ENCODE measurements around the gene CST1. TPM values are rescaled to one million over a fixed set of nuclear protein-coding genes. Genes with fewer than 3 reads are reported as not detected.
"Not testable (repeated sequence)": the region's sequence is repeated elsewhere in the genome, so short reads cannot be mapped to it uniquely, and the experiment has no call there.

CST1 gene
- total and polyA plus RNA-seq, 9 donors, result 0.11 to 2.3 TPM; not detected in 7

DNA sequence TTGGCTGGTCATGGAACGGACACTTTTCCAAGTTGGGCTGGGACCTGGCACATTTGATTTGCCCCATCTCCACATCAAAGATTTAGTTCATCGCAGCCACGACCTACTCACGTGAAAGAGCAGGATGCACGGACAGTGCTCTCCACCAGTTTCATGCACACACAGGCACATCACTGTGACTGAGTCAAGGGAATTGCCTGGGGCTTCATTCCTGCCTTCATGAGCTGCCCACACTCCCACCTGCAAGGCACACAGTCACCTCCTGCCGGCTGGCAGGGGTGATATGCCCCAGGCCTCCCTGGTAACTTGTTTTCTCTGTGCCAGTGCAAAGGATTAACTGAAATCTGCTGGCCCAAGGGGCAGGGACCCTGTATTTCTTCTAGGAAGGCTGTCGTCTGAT lies 23.3 kb upstream of the CST1 start:
- intact Hi-C loops (cut with DNase I), result no loop called here
- WGBS, 3 donors, result 82 to 87% (median 83%) methylated on average over 7 of the region's 7 CpGs

DNA sequence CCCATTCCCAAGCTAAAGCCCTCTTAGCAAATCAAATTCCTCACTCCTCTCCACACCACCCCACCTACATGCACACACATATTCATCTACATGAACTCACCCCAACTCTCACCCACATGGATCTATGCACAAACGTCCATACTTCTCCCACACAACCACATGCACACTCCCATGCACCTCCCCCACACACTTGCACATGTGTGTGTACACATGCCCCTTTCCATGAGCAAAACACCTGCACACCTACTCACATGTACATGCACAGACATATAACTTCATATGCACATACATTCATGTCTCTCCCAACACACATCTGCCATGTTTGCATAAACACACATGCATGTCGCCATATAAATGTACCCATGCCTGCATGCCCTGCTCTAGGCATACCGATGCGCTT lies 22.8 kb upstream of the CST1 start:
- Histone ChIP-seq H3K36me3 (no peaks in the 10 kb centered on the region), H3K27ac (no peak overlapping the region), H3K4me3 (no peak overlapping the region), H3K4me1 (ENCODE audit: insufficient read depth) (no peaks in the 10 kb centered on the region), H3K9me3 (no peaks in the 10 kb centered on the region), H3K27me3 (no peaks in the 10 kb centered on the region)
- 82 to 83% (median 83%) methylated on average over 4 of the region's 4 CpGs for WGBS, 3 donors
- intact Hi-C loops (cut with DNase I), result no loop called here
- TF ChIP-seq EP300 (IDR thresholded peaks at IDR 0.05), result no peak
- DNase-seq, result no peak

More for the DNA sequence above, 23.3 kb upstream of the CST1 start:
- TF ChIP-seq, protein P1, sequence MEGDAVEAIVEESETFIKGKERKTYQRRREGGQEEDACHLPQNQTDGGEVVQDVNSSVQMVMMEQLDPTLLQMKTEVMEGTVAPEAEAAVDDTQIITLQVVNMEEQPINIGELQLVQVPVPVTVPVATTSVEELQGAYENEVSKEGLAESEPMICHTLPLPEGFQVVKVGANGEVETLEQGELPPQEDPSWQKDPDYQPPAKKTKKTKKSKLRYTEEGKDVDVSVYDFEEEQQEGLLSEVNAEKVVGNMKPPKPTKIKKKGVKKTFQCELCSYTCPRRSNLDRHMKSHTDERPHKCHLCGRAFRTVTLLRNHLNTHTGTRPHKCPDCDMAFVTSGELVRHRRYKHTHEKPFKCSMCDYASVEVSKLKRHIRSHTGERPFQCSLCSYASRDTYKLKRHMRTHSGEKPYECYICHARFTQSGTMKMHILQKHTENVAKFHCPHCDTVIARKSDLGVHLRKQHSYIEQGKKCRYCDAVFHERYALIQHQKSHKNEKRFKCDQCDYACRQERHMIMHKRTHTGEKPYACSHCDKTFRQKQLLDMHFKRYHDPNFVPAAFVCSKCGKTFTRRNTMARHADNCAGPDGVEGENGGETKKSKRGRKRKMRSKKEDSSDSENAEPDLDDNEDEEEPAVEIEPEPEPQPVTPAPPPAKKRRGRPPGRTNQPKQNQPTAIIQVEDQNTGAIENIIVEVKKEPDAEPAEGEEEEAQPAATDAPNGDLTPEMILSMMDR (IDR thresholded peaks at IDR 0.05), result no peak
- no peak for TF ChIP-seq POLR2A (IDR thresholded peaks at IDR 0.05)
- TF ChIP-seq EP300 (IDR thresholded peaks at IDR 0.05), result no peak
- H3K4me1 ChIP-seq (ENCODE audit: insufficient read depth), result no peaks in the 10 kb centered on the region
- H3K27me3 ChIP-seq, result no peaks in the 10 kb centered on the region
- DNase-seq, result no peak
- no peak overlapping the region for H3K27ac ChIP-seq
- H3K9me3 ChIP-seq, result no peaks in the 10 kb centered on the region
- H3K36me3 ChIP-seq, result no peaks in the 10 kb centered on the region
- no peak overlapping the region for H3K4me3 ChIP-seq

DNA sequence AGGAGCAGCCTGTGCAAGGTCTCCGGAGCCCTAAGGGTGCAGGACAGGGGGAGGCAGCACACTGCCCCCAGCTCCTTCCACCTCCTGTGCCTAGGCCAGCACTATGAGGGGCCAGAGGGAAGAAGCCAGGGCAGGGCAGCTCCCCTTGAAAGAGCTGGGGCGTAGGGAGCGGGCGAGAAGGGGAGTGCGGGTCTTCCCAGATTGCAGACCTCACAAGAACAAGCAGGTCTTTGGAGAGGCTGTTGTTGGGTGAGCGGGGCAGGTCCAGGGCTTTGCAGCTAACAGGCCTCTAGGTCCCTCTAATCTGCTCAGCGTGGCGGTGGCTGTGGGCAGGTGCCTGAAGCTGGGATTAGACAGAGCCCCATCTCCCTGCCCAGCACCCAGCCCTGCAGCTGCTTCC lies 22.4 kb upstream of the CST1 start:
- Histone ChIP-seq H3K27me3 (no peaks in the 10 kb centered on the region), H3K36me3 (no peaks in the 10 kb centered on the region), H3K4me1 (ENCODE audit: insufficient read depth) (no peaks in the 10 kb centered on the region), H3K4me3 (no peak overlapping the region), H3K27ac (no peak overlapping the region), H3K9me3 (no peaks in the 10 kb centered on the region)
- no peak for DNase-seq
- 85 to 94% (median 93%) methylated on average over 7 to 8 of the region's 8 CpGs for WGBS, 3 donors
- TF ChIP-seq POLR2A (IDR thresholded peaks at IDR 0.05) (no peak), EP300 (IDR thresholded peaks at IDR 0.05) (no peak)
- TF ChIP-seq, protein P1 (IDR thresholded peaks at IDR 0.05), result no peak
- intact Hi-C loops (cut with DNase I), result no loop called here

DNA sequence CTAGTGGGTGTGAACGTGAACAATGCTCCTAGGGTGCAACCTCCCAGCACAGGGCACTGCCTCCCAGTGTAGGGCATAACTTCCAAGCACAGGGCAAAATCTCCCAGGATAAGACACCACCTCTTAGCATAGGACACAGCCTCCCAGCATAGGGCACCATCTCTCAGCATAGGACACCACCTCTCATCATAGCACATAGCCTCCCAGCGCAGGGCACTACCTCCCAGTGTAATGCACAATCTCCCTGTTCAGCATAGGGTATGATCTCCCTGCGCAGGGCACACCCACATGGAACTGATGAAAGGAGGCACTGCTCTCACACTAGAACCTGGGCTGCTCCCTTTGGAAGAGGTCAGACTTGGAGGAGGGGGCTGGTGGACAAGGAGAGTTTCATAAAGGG lies 21.3 kb upstream of the CST1 start:
- Histone ChIP-seq H3K4me3 (no peak overlapping the region), H3K4me1 (ENCODE audit: insufficient read depth) (no peaks in the 10 kb centered on the region), H3K27me3 (no peaks in the 10 kb centered on the region), H3K27ac (no peak overlapping the region), H3K36me3 (no peaks in the 10 kb centered on the region), H3K9me3 (no peaks in the 10 kb centered on the region)
- DNase-seq, result no peak
- intact Hi-C loops (cut with DNase I), result no loop called here
- WGBS, 3 donors, result 68 to 87% (median 83%) methylated on average over 3 of the region's 3 CpGs
- TF ChIP-seq EP300 (IDR thresholded peaks at IDR 0.05), result no peak
- TF ChIP-seq, protein P1 (IDR thresholded peaks at IDR 0.05), result no peak
- TF ChIP-seq POLR2A (IDR thresholded peaks at IDR 0.05), result no peak

DNA sequence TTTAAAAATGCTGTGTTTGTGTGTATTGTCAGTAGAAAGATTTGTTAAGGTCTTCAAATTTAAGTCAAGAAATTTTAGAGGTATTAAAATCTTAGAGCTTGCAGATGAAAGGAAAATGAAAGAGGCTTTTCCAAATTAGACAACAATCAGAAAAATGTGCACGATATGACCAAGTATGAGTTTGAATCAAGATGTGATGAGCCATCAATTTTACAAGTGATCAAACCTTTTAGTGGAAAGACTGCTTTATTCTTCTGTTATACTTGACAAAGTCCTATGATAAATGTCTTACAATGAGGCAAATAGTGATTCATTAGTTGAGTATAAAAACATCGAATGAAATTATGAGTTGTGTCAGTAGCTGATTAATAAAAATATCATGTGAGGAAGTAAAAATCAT lies 19.6 kb upstream of the CST1 start:
- Histone ChIP-seq H3K36me3 (no peaks in the 10 kb centered on the region), H3K27ac (no peak overlapping the region), H3K27me3 (no peaks in the 10 kb centered on the region), H3K4me1 (ENCODE audit: insufficient read depth) (no peaks in the 10 kb centered on the region), H3K9me3 (no peaks in the 10 kb centered on the region), H3K4me3 (no peak overlapping the region)
- 79 to 86% (median 83%) methylated on average over 2 of the region's 2 CpGs for WGBS, 3 donors
- DNase-seq, result no peak
- intact Hi-C loops (cut with DNase I), result no loop called here
- no peak for TF ChIP-seq EP300 (IDR thresholded peaks at IDR 0.05)
- TF ChIP-seq, protein P1 (IDR thresholded peaks at IDR 0.05), result no peak
- TF ChIP-seq POLR2A (IDR thresholded peaks at IDR 0.05), result no peak

DNA sequence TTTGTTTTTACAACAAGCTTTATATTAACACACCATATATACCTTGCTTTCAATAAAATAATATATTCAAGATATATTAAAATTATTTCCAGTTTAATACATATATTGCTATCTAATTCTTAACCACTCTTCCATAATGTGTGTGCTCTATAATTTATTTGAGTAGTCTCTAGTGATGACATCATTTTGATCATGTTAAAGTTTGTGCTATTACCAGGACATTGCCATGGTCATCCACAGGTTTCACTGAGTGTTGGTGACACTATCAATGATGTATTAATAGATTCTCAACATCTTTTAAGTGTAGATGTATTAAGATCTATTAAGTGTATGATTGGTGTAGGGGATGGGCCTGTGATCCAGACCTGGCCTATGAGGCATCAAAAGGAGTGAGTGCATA lies 17.8 kb upstream of the CST1 start:
- H3K9me3 ChIP-seq; intact Hi-C loops (cut with DNase I); H3K36me3 ChIP-seq; H3K4me3 ChIP-seq; H3K27ac ChIP-seq; H3K4me1 ChIP-seq (ENCODE audit: insufficient read depth); H3K27me3 ChIP-seq; DNase-seq: not testable (repeated sequence)
